HG02798 (cell line): ENCODE results near the gene SPI1.

ENCODE experiments used
- ATAC-seq: cut with Tn5 transposase; IDR thresholded peaks from one replicate; pipeline ENCODE4 v1.9.1; 2021; ENCODE audit warnings: mild to moderate bottlenecking; ENCODE audit not compliant: unreplicated experiment, poor library complexity

SPI1 gene

DNA sequence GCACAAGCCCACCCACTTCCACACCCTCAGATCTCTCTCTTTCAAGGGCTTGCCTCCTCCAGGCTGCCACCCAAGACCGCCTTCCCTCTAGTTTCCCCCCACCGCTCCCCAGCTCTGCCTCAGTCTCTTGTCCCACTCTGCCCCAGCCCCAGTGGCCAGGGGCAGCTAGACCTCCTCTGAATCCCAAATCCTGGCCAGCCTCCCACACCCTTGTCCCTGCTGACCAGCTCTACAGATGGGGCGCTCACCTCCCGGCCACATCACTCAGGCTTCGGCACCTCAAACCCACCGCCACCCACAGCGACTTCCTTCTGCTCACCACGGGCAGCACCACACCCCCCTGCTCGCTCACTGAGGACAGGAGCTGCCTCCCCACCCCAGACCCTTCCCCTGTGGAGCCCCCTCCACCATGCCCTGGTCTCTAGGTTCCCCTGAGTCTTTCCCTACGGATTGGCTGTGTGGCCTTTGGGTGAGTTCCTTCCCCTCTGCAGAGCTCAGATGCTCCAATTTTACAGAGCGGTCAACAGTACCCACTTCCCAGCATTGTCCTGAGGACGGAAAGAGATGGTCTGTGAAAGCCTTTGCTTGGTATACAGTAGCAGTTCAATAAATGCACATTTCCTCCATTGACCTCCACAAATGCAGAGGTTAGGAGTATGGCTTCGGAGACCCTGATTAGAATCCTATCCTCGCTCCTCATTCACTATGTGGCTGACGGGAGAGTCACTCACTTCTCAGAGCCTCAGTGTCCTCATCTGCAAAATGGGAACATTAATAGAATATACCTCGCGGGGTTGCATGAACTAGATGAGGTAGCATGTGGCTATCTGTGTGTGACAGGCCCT lies 11.5 kb upstream of the SPI1 start:
- ATAC-seq, result no peak

DNA sequence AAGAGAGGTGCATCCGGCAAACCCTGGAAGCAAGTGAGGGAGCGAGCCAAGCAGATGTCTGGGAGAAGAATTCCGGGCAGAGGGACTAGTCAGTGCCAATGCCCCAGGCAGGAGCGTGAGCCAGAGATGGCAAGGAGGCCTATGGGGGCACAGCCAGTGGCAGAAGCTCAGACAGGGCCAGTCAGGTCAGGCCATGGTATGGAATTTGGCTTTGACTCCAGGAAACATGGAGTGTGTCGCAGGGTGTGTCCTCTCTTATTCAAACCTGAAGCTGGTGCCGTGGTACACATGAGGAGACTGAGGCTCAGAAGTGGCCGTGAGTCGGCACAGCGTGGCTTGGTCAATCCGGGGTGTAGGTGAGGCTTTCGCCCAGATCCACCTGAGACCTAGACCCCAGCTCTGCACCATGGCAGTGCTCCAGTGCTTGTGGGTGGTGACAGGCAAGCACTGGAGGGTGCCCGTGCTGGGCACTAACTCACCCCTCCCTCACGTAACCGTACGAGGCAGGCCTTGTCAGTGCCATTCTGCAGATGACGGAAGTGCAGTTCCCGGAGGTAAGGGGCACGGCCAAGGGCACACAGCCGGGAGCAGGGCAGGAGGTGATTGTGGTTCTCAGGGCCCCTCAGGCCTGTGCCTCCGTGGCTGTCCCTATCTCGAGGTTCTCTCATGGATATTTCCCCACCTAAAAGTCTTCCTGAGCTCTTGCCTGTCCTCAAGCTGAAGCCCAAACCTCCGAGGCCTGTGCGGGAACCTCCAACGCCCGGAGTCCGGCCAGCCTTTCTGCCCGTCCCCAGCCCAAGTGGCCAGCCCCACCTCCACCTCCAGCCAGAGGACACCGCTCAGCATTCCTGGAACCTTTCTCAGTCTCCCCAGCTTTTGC lies 10.6 kb upstream of the SPI1 start:
- ATAC-seq, result no peak

DNA sequence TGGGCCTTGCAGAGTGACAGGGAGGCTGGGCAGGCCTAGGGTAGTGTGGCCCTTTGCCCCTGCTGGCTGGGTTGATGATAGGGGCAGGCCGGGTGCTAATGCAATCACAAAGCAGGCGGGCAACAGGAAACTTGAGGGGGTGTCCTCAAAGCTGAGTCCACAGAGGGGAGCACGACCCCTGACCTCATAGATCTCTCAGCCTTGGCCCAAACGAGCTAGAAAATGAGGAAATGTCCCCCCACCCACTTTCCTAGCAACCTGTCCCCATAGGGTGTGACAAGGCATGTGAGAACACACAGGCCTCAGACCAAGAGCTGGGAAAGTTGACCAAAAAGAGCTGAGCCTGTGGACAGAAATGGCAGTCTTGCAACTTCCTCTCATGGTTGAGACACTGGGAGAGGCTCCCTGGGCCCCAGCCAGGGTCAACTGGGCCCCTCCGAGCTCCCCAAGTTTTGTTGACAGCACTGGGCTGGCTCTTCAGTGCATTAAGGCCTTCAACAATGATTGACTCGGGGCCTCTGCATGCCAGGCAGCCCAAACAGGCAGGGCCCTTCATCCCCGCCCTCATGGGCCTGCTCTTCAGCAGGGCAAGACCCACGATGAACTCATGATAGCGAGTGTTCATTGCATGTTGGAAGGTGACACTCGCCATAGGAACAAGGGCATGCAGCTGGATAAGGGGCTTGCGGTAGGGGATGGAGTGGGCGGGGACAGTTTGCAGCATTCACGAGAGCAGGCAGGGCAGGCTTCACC lies 9.8 kb upstream of the SPI1 start:
- ATAC-seq, result no peak

DNA sequence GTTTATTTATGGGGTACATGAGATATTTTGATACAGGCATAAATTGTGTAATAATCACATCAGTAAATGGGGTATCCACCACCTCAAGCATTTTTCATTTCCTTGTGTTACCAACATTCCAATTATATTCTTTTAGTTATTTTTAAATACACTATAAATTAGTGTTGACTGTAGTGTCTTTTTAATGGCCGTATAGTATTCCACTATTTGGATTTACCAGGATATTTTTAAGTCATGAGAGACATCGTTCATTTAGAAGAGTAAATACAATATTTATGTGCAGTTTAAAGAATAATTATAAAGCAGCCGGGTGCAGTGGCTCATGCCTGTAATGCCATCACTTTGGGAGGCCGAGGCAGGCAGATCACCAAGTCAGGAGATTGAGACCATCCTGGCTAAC lies 6.2 kb upstream of the SPI1 start:
- no peak for ATAC-seq

DNA sequence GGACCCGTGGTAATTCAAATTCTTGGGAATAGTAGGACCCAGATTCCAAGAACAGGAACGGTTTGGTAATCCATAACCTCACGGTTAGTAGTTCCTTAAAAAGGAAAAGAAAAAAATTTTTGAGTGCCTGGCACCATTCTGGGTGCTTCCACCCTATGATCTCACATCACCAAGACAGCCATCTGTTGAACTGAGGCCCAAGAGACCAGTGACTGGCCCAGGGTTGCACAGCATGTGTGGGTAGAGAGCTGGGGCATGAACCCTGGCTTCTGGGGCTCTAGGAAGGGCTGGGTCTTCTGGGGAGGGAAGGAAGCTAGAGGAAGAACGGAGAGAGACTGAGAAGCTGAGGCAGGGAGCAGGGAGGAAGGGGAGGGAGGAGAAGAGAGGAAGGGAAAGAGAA lies 4.7 kb upstream of the SPI1 start:
- no peak for ATAC-seq

DNA sequence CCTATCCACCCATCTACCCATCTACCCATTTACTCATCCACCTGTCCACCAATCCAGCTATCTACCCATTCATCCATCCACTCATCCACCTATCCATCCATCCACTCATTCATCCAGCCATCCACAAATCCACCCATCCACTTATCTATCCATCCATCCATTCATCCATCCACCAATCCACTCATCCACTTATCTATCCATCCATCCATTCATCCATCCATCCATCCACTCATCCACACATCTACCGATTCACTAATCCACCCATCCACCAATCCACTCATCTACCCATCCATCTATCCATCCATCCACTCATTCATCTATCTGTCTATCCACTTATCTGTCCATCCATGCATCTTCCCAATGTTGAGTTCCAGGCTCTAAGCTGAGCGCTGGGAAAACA lies 1.7 kb upstream of the SPI1 start:
- ATAC-seq, result no peak

DNA sequence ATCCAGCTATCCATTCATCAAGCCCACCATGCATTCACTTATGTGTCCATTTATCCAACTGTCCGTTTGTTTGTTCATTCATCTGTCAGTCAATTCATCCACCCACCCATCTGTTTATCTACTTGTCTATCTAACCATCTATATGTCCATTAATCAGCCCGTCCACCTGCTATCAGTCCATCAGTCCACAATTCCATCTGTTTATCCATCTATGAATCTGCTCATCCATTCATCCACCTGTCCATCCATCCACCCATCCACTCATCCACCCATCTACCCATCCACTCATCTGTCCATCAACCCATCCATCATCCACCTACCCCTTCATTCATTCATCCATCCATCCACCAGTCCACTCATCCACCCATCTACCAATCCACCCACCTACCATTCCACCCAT lies 970 bp upstream of the SPI1 start:
- no peak for ATAC-seq

DNA sequence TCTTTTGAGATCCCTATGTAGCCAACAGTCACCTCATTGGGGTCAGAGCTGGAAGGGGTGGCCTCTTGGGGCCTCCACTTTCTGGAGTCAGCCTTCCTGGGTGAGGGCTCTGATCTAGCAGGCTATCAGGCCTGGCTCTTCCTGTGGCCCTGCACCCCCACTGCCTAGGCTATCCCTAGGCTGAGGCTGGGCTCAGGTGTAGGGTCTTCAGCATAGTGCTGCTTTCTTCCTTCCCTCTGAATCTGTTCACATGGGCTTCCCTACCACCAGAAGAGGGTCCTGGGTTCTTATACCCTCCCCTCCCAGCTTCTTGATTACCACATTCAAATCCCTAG lies 456 bp upstream of the SPI1 start:
- ATAC-seq, result peak; percentile 1

DNA sequence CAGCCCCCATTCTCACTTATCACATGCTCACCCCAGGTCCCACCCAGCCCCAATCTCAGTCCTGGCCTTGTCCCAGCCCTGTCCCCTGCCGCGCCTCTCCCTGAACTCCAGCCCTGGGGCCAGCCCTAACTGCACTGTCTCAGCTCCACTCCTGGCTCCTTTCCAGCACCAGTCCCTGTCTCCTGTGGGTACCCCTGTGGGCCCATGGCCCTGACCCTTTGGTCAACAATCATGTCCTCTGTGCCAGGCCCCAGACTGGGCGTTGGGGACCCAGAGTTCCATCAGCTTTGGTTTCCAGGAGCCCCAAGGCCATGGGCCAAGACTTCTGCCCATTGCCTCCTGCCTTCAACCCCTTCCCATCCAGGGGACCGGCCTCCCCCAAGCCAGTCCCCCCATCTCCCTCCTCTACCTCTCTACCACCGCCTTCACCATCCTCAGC lies 757 bp downstream of the SPI1 start:
- no peak for ATAC-seq

DNA sequence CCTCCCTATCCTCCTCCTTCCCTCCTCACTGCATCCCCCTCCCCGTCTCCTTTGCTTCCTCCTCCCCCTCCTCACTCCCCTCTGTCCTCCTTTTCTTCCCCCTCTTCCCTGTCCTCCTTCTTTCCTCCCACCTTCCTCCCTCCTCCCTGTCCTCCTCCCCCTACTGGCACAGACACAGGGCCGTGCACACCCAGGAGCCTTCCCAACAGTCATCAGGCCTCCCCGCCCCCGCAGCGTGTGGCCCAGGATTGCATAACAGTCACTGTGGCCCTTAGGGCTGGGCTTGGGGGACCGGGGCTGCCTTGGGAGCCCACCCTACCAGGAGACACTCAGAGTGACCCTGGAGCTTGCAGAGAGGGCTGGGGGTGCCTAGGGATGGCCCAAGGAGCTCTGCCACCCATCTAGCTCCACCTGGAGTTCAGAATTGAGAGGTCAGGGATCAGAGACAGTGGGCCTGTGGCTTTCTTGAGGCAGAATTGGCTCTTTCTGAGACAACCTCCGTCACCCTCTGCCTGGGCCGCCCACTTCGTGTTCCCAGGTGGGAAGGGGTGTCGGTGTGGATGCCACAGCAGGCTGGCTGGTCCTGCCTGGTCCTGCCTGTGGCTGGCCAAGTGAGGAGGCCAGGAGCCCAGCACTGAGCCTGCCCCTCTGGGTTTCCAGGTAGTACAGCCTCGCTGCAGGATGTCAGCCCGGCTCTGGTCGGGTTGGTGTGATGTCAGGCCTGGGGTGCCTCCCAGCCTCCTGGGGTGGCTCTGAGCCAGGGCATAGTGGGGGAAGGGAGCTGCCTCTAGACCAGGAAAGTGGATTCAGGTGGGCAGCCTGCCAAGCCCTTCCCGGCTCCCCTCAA lies 1.6 kb downstream of the SPI1 start:
- ATAC-seq, result no peak

DNA sequence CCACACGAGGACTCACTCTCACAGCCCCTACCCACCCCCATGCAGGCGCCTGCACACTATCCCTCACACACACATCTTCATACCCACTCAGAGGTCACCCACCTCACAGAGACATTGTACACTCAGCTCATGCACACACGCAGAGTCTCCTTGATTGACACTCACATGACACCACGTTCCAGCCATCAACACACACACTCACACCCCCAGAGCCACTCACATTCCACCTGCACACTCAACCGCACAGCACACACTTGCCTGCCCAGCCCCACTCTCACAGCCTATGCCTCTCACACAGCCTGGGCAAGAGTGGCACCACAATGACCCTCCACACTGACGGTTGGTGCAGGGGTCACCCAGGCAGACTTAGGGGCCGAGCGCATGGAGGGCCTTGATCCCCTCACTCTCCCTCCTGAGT lies 2.2 kb downstream of the SPI1 start:
- no peak for ATAC-seq

DNA sequence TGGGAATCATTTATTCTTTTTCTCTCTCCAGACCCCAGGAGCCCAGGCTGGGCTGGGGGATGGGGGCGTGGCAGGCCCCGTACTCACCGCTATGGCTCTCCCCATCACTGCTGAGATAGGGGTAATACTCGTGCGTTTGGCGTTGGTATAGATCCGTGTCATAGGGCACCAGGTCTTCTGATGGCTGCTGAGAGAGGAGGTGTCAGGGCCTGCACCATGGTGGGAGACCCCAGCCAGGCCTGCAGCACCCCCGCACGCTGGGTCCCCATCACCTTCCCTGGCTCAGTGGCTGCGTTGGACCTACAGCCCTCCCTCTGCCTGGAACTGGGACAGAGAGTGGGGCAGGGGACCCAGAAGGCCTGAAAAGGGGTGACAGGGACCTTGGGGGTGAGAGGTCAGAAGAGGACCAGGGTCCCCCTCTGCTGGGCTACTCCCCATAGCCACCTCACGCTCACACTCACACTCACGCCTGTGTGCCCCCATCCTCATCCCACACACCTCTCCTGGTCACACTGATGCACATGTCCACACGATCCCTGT lies 2.7 kb downstream of the SPI1 start:
- ATAC-seq, result no peak

DNA sequence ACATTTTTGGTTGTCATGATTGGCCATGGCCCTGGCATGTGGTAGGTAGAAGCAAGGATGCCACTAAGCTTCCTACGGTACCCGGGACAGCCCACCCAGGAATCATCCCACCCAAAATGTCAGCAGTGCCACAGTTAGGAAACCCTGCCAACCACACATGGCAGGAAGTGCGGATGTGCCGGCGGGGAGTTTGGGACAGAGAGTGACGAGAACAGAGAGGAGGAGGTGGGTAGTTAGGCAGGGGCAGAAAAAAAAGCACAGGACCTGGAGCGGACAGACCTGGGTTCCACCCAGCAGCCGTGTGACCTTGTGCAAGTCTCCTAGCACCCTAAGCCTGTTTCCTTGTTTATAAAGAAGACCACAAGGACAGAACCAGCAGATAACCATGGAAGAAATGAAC lies 3.3 kb downstream of the SPI1 start:
- ATAC-seq, result no peak

DNA sequence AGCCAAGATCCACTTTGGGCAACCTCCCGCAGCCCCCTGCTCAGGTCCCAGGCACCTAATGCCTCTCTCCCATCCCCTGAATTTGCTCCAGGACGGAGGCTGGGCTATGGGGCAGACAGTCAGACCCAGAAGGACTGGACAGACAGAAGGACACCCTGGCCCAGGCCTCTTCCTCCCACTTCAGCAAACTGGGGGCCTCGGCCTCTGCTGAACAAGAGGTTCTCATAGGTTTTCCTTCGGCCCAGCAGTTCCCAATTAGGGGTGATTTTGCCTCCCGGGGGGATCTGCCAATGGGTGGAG lies 3.7 kb downstream of the SPI1 start:
- no peak for ATAC-seq

DNA sequence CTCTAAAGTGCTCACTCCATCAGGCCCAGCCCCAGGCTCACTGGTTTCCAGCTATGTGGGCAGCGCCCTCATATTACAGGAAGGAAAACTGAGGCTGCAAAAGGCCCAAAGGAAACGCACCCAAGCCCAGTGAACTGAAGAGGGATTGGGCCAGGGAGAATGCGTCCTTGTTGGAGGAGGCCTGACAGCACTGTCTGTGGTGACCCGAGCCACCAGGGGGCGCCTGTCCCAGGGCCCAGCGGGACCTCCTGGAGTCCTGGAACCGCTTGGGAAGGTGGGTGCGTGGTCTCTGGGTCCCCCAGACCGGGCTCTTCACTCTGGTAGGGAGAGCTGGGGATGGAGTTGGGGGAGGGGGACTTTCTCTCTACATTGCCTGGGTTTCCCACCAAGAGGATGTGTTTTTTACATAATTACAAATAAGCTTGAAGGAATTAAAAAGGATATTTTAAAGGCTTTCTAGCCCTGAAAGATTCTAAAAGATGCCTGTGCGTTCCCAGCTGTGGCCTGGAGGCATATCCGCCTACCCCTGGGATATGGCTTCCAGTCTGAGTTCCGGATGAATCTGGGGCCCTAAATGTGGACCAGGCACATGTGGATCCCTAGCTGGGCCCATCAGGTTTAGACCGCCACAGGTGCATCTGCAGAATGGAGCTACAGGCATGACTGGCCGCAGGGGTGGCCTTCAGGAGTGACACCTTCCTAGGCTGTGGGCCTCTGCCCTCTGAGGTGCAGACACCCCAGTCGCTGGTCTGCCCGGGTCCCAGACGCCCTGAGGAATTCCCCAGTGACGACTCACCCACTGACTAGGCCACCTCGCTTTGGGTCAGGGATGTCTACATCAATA lies 4.2 kb downstream of the SPI1 start:
- peak; percentile 38 for ATAC-seq

DNA sequence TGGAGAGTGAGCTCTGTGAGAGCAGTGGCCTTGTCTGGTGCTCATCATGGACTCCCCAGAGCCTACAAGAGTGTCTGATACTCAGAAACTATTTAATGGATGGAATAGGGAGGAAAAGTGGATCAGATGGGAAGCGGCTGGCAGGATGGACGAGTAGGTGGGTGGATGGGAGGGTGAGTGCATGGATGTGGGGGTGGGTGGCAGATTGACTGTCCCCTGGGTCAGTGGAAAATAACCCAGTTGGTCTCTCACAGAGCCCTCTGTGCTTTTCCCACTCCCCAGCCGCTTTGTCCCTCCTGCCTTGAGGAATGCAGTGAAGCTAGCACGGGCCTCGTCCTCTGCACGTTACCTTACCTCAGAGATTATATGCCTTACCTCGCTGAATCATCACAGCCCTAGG lies 5.9 kb downstream of the SPI1 start:
- no peak for ATAC-seq

DNA sequence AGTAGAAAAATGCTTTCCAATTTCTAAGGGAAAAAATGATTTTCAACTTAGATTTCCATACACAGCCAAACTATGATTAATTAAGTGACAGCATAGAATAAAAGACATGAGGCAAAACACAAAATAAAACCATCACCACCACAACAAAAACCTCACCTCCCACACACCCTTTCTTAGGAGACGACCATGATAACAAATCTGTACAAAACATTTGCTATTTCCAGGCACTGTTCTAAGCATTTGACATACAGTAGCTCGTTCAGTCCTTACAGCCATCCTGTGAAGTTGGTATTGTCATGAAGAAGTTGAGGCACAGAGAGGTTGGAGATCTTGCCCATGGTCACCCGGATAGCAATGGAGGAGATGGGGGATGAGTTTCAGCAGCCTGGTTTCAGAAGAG lies 8.7 kb downstream of the SPI1 start:
- ATAC-seq, result no peak

DNA sequence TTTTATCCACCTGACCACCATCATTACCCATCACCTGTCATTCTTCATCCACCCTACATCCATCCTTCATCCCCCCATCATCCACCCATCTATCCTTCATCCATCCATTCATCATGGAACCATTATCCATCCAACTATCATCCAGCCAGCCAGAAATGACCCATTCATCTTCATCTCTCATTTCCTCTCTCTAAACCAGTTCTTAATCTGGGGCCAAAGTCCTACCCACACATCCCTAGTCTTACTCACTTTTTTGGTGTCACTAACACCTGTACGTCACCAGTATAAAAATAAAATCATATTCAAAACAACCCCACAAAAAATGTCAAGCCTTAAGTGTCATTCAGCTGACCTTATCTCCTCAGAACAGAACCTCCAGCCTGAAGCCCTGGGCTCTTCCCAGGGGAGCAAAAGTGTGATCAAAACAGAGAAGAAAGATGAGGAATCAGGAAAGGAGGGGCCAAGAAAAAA lies 12.3 kb downstream of the SPI1 start:
- peak; percentile 39 for ATAC-seq

DNA sequence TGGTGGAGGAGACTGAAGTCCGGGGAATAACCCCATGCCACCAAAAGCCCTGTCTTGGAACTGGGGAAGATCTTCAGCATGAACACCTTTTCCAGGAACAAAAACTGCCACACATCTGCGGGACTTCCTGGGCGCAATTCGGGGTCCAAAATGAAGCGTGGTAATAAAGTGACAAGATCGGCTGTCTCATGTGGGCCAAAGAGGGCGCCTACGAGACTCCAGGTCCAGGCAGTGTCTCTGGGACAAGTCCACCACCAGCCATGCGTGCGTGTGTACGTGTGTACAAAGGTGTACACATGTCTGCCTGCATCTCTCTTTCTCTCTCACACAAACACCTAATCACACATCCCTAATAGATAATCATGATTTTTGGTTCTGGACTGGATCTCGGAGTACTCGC lies 16.9 kb downstream of the SPI1 start:
- no peak for ATAC-seq
